ENCODE measurements around the gene SLC1A2.

- TF ChIP-seq, protein P1, sequence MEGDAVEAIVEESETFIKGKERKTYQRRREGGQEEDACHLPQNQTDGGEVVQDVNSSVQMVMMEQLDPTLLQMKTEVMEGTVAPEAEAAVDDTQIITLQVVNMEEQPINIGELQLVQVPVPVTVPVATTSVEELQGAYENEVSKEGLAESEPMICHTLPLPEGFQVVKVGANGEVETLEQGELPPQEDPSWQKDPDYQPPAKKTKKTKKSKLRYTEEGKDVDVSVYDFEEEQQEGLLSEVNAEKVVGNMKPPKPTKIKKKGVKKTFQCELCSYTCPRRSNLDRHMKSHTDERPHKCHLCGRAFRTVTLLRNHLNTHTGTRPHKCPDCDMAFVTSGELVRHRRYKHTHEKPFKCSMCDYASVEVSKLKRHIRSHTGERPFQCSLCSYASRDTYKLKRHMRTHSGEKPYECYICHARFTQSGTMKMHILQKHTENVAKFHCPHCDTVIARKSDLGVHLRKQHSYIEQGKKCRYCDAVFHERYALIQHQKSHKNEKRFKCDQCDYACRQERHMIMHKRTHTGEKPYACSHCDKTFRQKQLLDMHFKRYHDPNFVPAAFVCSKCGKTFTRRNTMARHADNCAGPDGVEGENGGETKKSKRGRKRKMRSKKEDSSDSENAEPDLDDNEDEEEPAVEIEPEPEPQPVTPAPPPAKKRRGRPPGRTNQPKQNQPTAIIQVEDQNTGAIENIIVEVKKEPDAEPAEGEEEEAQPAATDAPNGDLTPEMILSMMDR (IDR thresholded peaks at IDR 0.05; ENCODE audit: low read depth, low read length): no peak
- TF ChIP-seq MAX (IDR thresholded peaks at IDR 0.05; ENCODE audit: low read depth, low read length) (no peak), POLR2A (IDR thresholded peaks at IDR 0.05; ENCODE audit: extremely low read depth, insufficient read length) (no peak), MYC (IDR thresholded peaks at IDR 0.05; ENCODE audit: low read depth, low read length) (no peak)
Measured at GRCh38 chr11:35347921-35348331, 71.4 kb downstream of the SLC1A2 start.
